Body of pancreas (tissue), 4 donors: ENCODE measurements around the gene ACVR2A.

Source experiments
- POLR2A ChIP-seq, 3 donors: fragments of 450-650 bp; IDR thresholded peaks; one replicate each; pipeline ENCODE4 v1.6.1; 2016; ENCODE audit warnings: antibody characterized with exemption in 3 of 3, mild to moderate bottlenecking in 2 of 3
- TF ChIP-seq, protein P1 (sequence below), 7 experiments: fragments of 450-650 bp in 4 of 7; fragments of 200-600 bp in 3 of 7; sonication (generic) in 3 of 7; IDR thresholded peaks; one replicate each; pipeline ENCODE4 v1.5.1; 2016 to 2019; ENCODE audit warnings: antibody characterized with exemption in 7 of 7

GRCh38 chr2:147836099-147836498 lies 8.7 kb upstream of the ACVR2A start:
- TF ChIP-seq, protein P1, sequence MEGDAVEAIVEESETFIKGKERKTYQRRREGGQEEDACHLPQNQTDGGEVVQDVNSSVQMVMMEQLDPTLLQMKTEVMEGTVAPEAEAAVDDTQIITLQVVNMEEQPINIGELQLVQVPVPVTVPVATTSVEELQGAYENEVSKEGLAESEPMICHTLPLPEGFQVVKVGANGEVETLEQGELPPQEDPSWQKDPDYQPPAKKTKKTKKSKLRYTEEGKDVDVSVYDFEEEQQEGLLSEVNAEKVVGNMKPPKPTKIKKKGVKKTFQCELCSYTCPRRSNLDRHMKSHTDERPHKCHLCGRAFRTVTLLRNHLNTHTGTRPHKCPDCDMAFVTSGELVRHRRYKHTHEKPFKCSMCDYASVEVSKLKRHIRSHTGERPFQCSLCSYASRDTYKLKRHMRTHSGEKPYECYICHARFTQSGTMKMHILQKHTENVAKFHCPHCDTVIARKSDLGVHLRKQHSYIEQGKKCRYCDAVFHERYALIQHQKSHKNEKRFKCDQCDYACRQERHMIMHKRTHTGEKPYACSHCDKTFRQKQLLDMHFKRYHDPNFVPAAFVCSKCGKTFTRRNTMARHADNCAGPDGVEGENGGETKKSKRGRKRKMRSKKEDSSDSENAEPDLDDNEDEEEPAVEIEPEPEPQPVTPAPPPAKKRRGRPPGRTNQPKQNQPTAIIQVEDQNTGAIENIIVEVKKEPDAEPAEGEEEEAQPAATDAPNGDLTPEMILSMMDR (IDR thresholded peaks at IDR 0.05): no peak
- TF ChIP-seq POLR2A (IDR thresholded peaks at IDR 0.05): no peak
